ENCODE data around the gene THRAP3.

Gene THRAP3

GRCh38 chr1:36301220-36301619 is 77.0 kb downstream of the THRAP3 start:
- DNase-seq = no peak

- no peak for DNase-seq
Observed at GRCh38 chr1:36303244-36303643, 79.0 kb downstream of the THRAP3 start.

GRCh38 chr1:36303650-36304360 is 79.6 kb downstream of the THRAP3 start:
- no peak for DNase-seq

GRCh38 chr1:36304521-36304920 is 80.3 kb downstream of the THRAP3 start:
- DNase-seq = no peak

GRCh38 chr1:36304970-36305914 is 81.0 kb downstream of the THRAP3 start:
- no peak for DNase-seq

GRCh38 chr1:36305915-36306209 is 81.6 kb downstream of the THRAP3 start:
- no peak for DNase-seq

GRCh38 chr1:36306210-36306901 is 82.1 kb downstream of the THRAP3 start, which contains the start of gene SH3D21:
Gene SH3D21 (plus strand): TSS chr1:36306368. CDS start chr1:36306421, 53 bp downstream.
- peak; percentile 69 for DNase-seq

GRCh38 chr1:36306902-36307456 is 82.7 kb downstream of the THRAP3 start:
- peak; percentile 98 for DNase-seq

GRCh38 chr1:36307601-36308330 is 83.5 kb downstream of the THRAP3 start:
- no peak for DNase-seq

- no peak for DNase-seq
Observed at GRCh38 chr1:36309397-36309796, 85.2 kb downstream of the THRAP3 start.

GRCh38 chr1:36320291-36320761 is 96.1 kb downstream of the THRAP3 start:
- peak; percentile 46 for DNase-seq

GRCh38 chr1:36320767-36321118 is 96.5 kb downstream of the THRAP3 start:
- DNase-seq = no peak

GRCh38 chr1:36321119-36321951 is 97.1 kb downstream of the THRAP3 start:
- peak; percentile 94 for DNase-seq

- DNase-seq = peak; percentile 66
Observed at GRCh38 chr1:36322041-36322785, 98.0 kb downstream of the THRAP3 start.

GRCh38 chr1:36322786-36323635 is 98.8 kb downstream of the THRAP3 start:
- DNase-seq = peak; percentile 76

GRCh38 chr1:36323636-36324352 is 99.6 kb downstream of the THRAP3 start, which contains the start of gene EVA1B:
Gene EVA1B (minus strand): TSS chr1:36323645. CDS start chr1:36323037, 608 bp downstream.
- DNase-seq = peak; percentile 90

GRCh38 chr1:36324353-36324703 is 100.1 kb downstream of the THRAP3 start:
- no peak for DNase-seq

- no peak for DNase-seq
Observed at GRCh38 chr1:36326499-36326898, 102.3 kb downstream of the THRAP3 start.

All from eye (tissue), 1 donor.